HUES64 (cell line): Measurements from ENCODE around the gene KAZN.

Experiments
- H3K27ac ChIP-seq: 2 replicates; pipeline ENCODE4 v1.7.0; 2013; ENCODE audit warnings: low read depth, low read length, inconsistent platforms
- H3K27me3 ChIP-seq: 2 replicates; pipeline ENCODE4 v1.6.1; 2013; ENCODE audit warnings: mild to moderate bottlenecking, low read length; ENCODE audit not compliant: insufficient read depth
- H3K36me3 ChIP-seq: 2 replicates; pipeline ENCODE4 v1.6.1; 2013; ENCODE audit warnings: mild to moderate bottlenecking, low read length; ENCODE audit not compliant: insufficient read depth
- H3K4me1 ChIP-seq: 2 replicates; pipeline ENCODE4 v1.6.1; 2013; ENCODE audit warnings: mild to moderate bottlenecking, low read length, moderate library complexity; ENCODE audit not compliant: insufficient read depth
- H3K4me3 ChIP-seq: 2 replicates; pipeline ENCODE4 v1.5.1; 2013; ENCODE audit warnings: mild to moderate bottlenecking, low read length, moderate library complexity
- H3K9ac ChIP-seq: 2 replicates; pipeline ENCODE4 v1.6.1; 2013; ENCODE audit warnings: mild to moderate bottlenecking, low read depth, low read length
- H3K9me3 ChIP-seq: 2 replicates; pipeline ENCODE4 v1.6.1; 2013; ENCODE audit warnings: low read depth, low read length; ENCODE audit not compliant: insufficient read depth
- WGBS: fragments of 150-250, 120-280 bp; methylation state at CpG from one replicate; pipeline ENCODE4 v1.1.7; 2013; ENCODE audit warnings: missing lambda C conversion rate; 5-methylcytosine and 5-hydroxymethylcytosine counted together

Gene KAZN

DNA sequence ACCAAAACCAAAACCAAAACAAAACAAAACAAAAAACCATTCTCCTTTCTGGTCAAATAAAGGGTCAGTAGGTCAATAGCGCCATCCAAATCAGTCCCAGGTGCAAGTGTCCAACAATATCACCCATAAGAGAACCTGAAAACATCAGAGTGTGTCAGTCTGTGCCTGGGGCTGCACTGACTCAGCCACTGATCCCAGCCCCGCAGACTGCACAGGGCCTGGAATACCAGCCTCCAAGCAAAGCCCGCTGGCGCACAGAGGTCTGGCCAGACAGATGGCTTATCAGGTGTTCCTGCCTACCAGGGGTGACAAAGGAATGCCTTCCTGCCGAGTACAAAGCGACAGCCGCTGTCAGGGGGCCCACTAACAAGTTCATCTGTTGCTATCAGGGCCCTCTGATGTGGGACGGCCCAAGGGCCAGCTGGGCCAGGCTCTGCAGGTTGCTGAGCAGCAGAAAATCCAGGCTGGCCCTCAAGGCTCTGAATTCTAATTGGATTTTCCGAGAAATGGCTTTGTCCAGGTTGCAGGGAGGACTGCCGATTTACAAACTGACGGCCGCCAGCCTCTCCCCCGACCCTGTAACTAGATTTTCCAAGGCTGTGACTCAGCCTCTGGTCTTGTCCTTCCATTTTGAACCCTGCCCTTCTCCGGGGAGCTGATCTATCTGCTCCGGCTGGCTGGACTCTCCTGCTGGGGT lies 541.3 kb downstream of the KAZN start:
- H3K36me3 ChIP-seq = no peaks in the 10 kb centered on the region
- no peaks in the 10 kb centered on the region; the same call in 1 of the 2 replicates for H3K4me1 ChIP-seq
- H3K27me3 ChIP-seq = no peaks in the 10 kb centered on the region
- no peak overlapping the region for H3K27ac ChIP-seq
- no peak overlapping the region for H3K4me3 ChIP-seq
- no peaks in the 10 kb centered on the region for H3K9me3 ChIP-seq
- WGBS = 33% methylated on average over 15 of the region's 15 CpGs
- H3K9ac ChIP-seq = no peak overlapping the region

DNA sequence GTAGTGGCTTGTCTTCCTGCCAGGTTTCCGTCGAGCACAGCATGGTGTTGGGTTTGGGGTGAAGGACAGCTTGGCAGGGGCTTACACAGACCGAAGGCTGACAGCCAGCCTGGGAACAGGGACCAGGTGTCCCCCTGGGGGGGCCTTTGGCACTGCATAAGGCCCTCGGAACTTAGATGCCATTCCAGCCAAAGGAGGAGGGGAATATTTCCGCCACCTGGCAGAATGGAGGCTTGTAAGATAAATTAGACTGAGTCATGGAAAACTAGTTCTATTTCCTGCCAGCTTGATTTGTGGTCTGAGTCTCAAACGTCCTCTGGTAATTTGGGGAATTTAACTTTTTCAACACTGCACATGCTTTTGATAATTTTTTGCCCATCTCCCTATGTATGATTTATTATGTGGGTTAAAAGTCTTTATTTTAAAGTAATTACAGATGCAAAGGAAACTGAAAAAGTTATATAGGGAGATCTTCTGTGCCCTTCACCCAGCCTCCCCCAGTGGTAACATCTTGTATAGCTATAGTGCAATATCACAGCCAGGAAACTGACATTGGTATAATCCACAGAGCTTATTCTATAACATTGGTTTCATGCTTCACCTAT lies 543.6 kb downstream of the KAZN start:
- Histone ChIP-seq H3K27me3 (no peaks in the 10 kb centered on the region), H3K9me3 (no peaks in the 10 kb centered on the region), H3K4me3 (no peak overlapping the region), H3K4me1 (no peaks in the 10 kb centered on the region; the same call in 1 of the 2 replicates), H3K27ac (no peak overlapping the region), H3K36me3 (no peaks in the 10 kb centered on the region), H3K9ac (no peak overlapping the region)
- 92% methylated on average over 5 of the region's 6 CpGs for WGBS

DNA sequence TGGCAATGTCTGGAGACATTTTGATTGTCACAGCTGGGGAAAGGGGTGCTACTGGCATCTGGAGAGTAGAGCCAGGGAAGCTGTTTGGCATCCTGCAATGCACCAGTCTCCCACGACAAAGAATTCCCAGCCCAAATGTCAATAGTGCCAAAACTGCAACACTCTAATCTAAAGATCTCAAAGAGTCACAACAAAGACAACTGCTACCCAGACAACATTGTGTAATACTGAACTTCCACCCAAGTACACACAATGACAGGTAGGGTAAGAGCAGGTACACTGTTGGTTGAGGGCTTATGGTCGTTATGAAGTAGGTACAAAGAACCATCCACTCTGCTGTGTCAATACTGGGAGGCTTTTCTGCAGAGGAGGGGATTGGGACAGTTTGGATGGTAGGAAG lies 546.8 kb downstream of the KAZN start:
- no peaks in the 10 kb centered on the region; the same call in 1 of the 2 replicates for H3K4me1 ChIP-seq
- WGBS = 87% methylated on average over 2 of the region's 2 CpGs
- peaks cover 5% of the 10 kb centered on the region; the same call in 1 of the 2 replicates for H3K27me3 ChIP-seq
- H3K27ac ChIP-seq = no peak overlapping the region
- no peaks in the 10 kb centered on the region for H3K9me3 ChIP-seq
- no peaks in the 10 kb centered on the region for H3K36me3 ChIP-seq
- H3K4me3 ChIP-seq = no peak overlapping the region
- no peak overlapping the region for H3K9ac ChIP-seq

DNA sequence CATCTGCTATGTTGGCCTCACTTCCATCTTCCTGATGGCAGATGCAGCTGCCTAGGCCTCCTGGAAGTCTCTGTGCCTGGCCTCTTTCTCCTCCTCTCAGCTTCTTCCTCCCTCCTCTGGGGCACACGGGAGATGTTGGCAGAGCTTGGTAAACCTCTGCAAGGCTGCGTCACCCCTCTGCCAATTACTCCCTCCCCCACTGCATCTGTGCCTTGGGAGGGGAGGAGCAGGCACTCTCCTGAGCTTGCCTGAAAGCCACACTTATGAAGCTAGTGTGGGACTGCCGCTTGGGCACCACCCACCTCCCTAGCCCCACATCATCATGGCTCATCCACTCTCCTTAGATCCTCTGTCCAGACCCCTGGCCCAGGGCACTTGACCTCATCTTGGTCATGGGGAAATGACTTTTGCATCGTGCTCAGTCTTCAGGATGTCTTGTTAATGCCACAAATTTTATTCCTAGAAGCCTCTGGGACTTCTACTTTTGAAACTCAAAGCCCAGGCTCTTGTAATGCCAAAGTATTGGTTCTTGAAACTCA lies 547.7 kb downstream of the KAZN start:
- no peak overlapping the region for H3K27ac ChIP-seq
- H3K4me1 ChIP-seq = no peaks in the 10 kb centered on the region
- H3K27me3 ChIP-seq = peaks cover 13% of the 10 kb centered on the region; the same call in 1 of the 2 replicates
- H3K9me3 ChIP-seq = no peaks in the 10 kb centered on the region
- no peak overlapping the region for H3K9ac ChIP-seq
- no peaks in the 10 kb centered on the region for H3K36me3 ChIP-seq
- WGBS = 86% methylated on average over 4 of the region's 4 CpGs
- no peak overlapping the region for H3K4me3 ChIP-seq

DNA sequence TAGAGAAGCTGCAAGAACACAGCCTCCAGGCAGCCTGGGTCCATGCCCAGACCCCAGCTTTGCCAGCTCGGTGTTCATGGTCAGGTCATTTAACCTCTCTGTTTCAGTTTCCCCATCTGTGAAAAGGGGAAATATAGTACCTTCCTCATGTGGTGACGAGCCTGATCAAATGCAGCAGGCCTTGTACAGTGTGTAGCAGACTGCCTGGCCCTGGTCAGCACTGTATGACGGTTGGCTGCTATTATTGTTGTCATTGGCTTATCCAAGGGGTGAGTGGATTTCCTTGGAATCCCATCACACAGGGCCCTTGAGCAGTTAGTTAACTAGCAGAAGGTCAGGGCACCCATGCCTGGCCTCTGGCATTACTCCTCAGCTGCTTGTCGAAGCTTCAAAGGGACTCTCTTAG lies 548.5 kb downstream of the KAZN start:
- WGBS = 86% methylated on average over 4 of the region's 4 CpGs
- Histone ChIP-seq H3K4me3 (no peak overlapping the region), H3K9ac (no peak overlapping the region), H3K4me1 (no peaks in the 10 kb centered on the region), H3K27me3 (peaks cover 20% of the 10 kb centered on the region), H3K9me3 (no peaks in the 10 kb centered on the region), H3K36me3 (no peaks in the 10 kb centered on the region), H3K27ac (no peak overlapping the region)

DNA sequence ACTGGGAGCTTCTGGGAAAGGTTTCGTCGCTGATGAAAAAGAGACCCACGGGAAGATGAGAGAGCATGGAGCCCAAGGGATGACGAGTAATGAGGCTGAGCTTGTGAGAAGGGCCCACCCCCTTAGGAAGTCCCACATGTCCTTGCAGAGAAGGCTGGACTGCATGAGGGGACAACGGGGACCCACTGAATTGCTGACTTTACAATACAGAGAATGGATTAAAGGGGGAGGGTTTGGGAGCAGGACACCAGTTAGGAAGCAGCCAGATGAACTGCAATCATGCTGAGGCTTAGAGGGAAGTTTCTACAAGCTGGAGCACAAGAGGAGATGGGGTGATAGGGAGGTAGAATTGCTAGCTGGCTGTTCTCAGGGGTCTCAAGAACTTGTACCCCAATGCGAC lies 549.5 kb downstream of the KAZN start:
- no peaks in the 10 kb centered on the region for H3K9me3 ChIP-seq
- no peak overlapping the region for H3K4me3 ChIP-seq
- H3K9ac ChIP-seq = no peak overlapping the region
- 86% methylated on average over 6 of the region's 6 CpGs for WGBS
- H3K36me3 ChIP-seq = no peaks in the 10 kb centered on the region
- H3K27me3 ChIP-seq = peaks cover 28% of the 10 kb centered on the region
- H3K4me1 ChIP-seq = no peaks in the 10 kb centered on the region
- H3K27ac ChIP-seq = no peak overlapping the region

DNA sequence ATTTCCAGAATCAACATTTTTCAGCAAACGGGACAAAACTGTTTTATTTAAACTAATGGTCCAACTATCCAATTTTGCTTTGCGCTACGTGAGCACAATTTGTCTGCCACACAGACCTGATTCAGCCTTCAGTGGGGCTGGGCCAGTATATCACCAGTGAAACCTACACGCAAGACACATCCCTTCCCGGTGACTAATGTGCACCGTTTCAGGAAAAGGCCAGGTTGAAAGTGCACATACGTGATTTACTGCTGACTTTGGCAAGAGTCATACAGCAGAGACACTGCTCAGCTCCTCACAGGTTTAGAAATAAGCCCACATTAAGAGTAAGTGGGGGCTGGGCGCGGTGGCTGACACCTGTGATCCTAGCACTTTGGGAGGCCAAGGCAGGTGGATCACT lies 550.0 kb downstream of the KAZN start:
- 96% methylated on average over 9 of the region's 9 CpGs for WGBS
- Histone ChIP-seq H3K4me3 (no peak overlapping the region), H3K36me3 (no peaks in the 10 kb centered on the region)

DNA sequence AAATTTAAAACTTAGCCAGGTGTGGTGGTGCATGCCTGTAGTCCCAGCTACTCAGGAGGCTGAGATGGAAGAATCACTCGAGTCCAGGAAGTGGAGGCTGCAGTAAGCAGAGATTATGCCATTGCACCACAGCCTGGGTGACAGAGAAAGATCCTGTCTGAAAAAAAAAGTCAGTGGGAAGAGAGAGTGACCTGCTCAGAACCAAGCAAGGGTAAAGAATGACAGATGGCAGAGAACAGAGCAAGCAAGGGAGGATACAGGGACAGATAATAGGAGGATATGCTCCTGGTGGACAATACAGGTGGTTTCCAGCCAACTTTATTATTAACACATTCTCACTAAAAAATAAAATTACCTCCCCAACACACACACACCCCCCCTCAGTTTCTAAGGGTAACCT lies 550.5 kb downstream of the KAZN start:
- Histone ChIP-seq H3K27me3 (peaks cover 34% of the 10 kb centered on the region), H3K9ac (no peak overlapping the region), H3K9me3 (no peaks in the 10 kb centered on the region), H3K4me1 (no peaks in the 10 kb centered on the region), H3K27ac (no peak overlapping the region), H3K4me3 (no peak overlapping the region), H3K36me3 (no peaks in the 10 kb centered on the region)
- 49% methylated on average over 1 of the region's 1 CpG for WGBS

More for the DNA sequence above, 550.0 kb downstream of the KAZN start:
- Histone ChIP-seq H3K9ac (no peak overlapping the region), H3K4me1 (no peaks in the 10 kb centered on the region), H3K27me3 (peaks cover 32% of the 10 kb centered on the region), H3K27ac (no peak overlapping the region), H3K9me3 (no peaks in the 10 kb centered on the region)

DNA sequence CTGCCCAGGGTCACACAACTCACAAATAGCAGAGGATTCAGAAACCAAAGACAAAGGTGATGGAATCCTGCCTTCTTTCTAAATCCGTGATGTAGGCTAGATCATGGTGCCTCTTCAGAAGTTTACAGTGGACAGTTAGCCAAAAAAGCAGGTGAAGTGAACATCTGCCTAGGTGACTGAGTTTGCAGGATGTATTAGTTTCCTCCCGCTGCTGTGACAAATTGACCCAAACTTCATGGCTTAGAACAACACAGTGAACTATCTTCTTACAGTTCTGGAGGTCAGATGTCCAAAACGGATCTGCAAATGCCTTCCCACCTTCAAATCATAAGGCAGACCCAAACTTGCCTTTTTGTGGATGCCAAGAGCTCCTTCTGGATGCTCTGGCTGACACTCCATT lies 551.9 kb downstream of the KAZN start:
- H3K36me3 ChIP-seq = no peaks in the 10 kb centered on the region
- no peak overlapping the region for H3K4me3 ChIP-seq
- no peak overlapping the region for H3K9ac ChIP-seq
- no peak overlapping the region for H3K27ac ChIP-seq
- no peaks in the 10 kb centered on the region for H3K4me1 ChIP-seq
- 85% methylated on average over 3 of the region's 3 CpGs for WGBS
- peaks cover 45% of the 10 kb centered on the region for H3K27me3 ChIP-seq
- no peaks in the 10 kb centered on the region for H3K9me3 ChIP-seq

DNA sequence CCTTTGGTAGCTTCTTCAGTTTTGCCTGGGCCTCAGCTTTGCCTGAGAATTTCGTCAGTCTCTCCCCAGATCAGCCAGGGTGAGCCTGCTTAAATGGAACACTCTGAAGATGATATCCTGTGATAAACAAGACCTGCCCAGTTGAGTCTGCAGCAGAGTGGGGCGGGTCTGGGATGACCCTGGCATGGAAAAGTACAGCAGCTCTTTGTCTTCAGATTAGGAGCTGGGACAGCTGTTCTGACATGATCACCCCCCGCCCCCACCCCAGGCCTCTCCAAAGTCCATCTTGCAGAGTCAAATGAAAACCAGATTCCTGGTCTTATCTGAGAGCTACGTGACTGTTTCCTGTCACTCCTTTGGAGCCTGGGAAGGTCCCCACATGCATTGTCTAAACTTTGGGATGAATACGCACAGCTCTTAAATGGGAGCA lies 552.9 kb downstream of the KAZN start:
- Histone ChIP-seq H3K27ac (no peak overlapping the region), H3K36me3 (no peaks in the 10 kb centered on the region), H3K9ac (no peak overlapping the region), H3K27me3 (peaks cover 45% of the 10 kb centered on the region), H3K4me1 (peaks cover 3% of the 10 kb centered on the region; the same call in 1 of the 2 replicates), H3K9me3 (no peaks in the 10 kb centered on the region), H3K4me3 (no peak overlapping the region)
- WGBS = 75% methylated on average over 5 of the region's 5 CpGs

DNA sequence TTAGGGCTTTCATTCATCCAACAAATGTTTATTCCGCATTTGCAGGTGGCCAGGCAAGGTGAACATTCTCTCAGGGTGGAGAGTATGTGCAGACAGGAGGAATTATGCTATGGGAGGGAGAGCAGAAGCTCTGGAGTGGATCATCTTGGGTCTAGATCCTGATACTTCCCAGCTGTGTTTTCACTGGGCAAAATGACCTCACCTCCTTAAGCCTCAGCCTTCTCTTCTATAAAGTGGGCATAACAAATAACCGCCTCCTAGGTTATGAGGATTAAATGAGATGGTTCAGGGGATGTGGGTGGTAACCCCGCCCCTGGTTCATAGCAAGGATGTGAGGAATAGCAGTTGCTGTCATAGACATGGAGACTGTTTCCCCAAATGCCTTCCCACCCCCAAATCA lies 553.4 kb downstream of the KAZN start:
- Histone ChIP-seq H3K27ac (no peak overlapping the region), H3K4me3 (peak overlapping the region; percentile 82), H3K9ac (no peak overlapping the region), H3K4me1 (peaks cover 4% of the 10 kb centered on the region; the same call in 1 of the 2 replicates), H3K27me3 (peaks cover 45% of the 10 kb centered on the region), H3K36me3 (no peaks in the 10 kb centered on the region), H3K9me3 (no peaks in the 10 kb centered on the region)
- WGBS = 74% methylated on average over 3 of the region's 3 CpGs
